Germinal center (tissue), 1 donor: ENCODE measurements around the gene VPS9D1.
"Not testable (repeated sequence)": the region's sequence is repeated elsewhere in the genome, so short reads cannot be mapped to it uniquely, and the experiment has no call there.

Experiments
- DNase-seq: peaks from one replicate; pipeline ENCODE4 v3.0.0; 2012; ENCODE audit warnings: mixed read lengths, low spot score

VPS9D1 gene

GRCh38 chr16:89664238-89664637 lies 56.5 kb downstream of the VPS9D1 start:
- DNase-seq: not testable (repeated sequence)

- no peak for DNase-seq
These were observed 59.5 kb downstream of the VPS9D1 start for GRCh38 chr16:89661215-89661614.

GRCh38 chr16:89660146-89660545 lies 60.6 kb downstream of the VPS9D1 start:
- no peak for DNase-seq

- no peak for DNase-seq
These were observed 62.3 kb downstream of the VPS9D1 start for GRCh38 chr16:89658221-89658879.

GRCh38 chr16:89657442-89658220 lies 63.1 kb downstream of the VPS9D1 start, which contains the start of the genes CHMP1A and SPATA33:
TSS of gene CHMP1A (minus strand) at chr16:89657708. CDS start at chr16:89657588, 120 bp downstream.
TSS of gene SPATA33 (plus strand) at chr16:89657836. CDS start at chr16:89657912, 76 bp downstream.
- peak; percentile 95 for DNase-seq
